GM12878 (cell line): ENCODE results near the gene RSAD2. TPM values are rescaled to one million over a fixed set of nuclear protein-coding genes. Genes with fewer than 3 reads are reported as not detected.

ENCODE experiments used
- ATAC-seq: fragments of 200-7000 bp; cut with Tn5 transposase; 3 replicates; pipeline ENCODE4 v1.9.1; 2020; ENCODE audit warnings: mild to moderate bottlenecking, moderate library complexity
- BruUV-seq: library from RNA; stranded (reverse); fragments of 400-500 nt; replicated peaks from 2 replicates; lab custom pipeline; 2021; lab: Mats Ljungman, UMichigan
- CTCF ChIA-PET: fragments of 300-600 bp; sonication (Branson Sonifier 250); formaldehyde crosslinking; extraction: SDS; loops from one replicate; lab custom pipeline; 2021; ENCODE audit warnings: inconsistent platforms; lab: Yijun Ruan, JAX
- POLR2A ChIA-PET: fragments of 350-600 bp; formaldehyde crosslinking; extraction: SDS; loops from one replicate; lab custom pipeline; 2021; ENCODE audit warnings: inconsistent platforms; lab: Charles Lee
- RAD21 ChIA-PET: fragments of 300-600 bp; sonication (Branson Sonifier 250); formaldehyde crosslinking; loops from one replicate; lab custom pipeline; 2023; ENCODE audit warnings: antibody characterized with exemption; ENCODE audit not compliant: unreplicated experiment; lab: Charles Lee
- SMC1A ChIA-PET: fragments of 300-600 bp; sonication (Branson Sonifier 250); formaldehyde crosslinking; loops from one replicate; lab custom pipeline; 2023; ENCODE audit not compliant: unreplicated experiment, uncharacterized antibody; lab: Charles Lee
- DNase-seq: peaks from one replicate; pipeline ENCODE4 v3.0.0-alpha.2; 2011; ENCODE audit warnings: low read depth, low spot score
- FAIRE-seq: peaks from 3 replicates; lab custom pipeline; 2011; peaks lifted over from hg19 to GRCh38; lab: Jason Lieb, UNC
- H2AFZ ChIP-seq: 2 replicates; pipeline ENCODE4 v1.6.0; 2011; ENCODE audit warnings: low read depth, low read length, control low read depth; ENCODE audit not compliant: control insufficient read depth
- H3K27ac ChIP-seq: 2 replicates; pipeline ENCODE4 v1.5.1; 2011; ENCODE audit warnings: control low read depth; ENCODE audit not compliant: control insufficient read depth, insufficient read depth
- H3K27me3 ChIP-seq, 2 experiments: replicated peaks in 1 of 2; 2 replicates each; pipeline versions ENCODE4 v1.6.0 to v1.6.1; 2011; ENCODE audit warnings: low read length in 1 of 2; ENCODE audit not compliant: control insufficient read depth in 2 of 2, insufficient read depth in 2 of 2
- H3K36me3 ChIP-seq, 2 experiments: 2 replicates each; pipeline ENCODE4 v1.5.1; 2011; ENCODE audit warnings: low read length in 1 of 2; ENCODE audit not compliant: control insufficient read depth in 2 of 2, insufficient read depth in 2 of 2
- H3K4me1 ChIP-seq: 2 replicates; pipeline ENCODE4 v1.6.1; 2011; ENCODE audit warnings: mild to moderate bottlenecking, low read length, moderate library complexity, mixed read lengths; ENCODE audit not compliant: control insufficient read depth, insufficient read depth
- H3K4me2 ChIP-seq: 2 replicates; pipeline ENCODE4 v1.6.0; 2011; ENCODE audit warnings: control low read depth; ENCODE audit not compliant: control insufficient read depth, insufficient read depth
- H3K4me3 ChIP-seq: fragments of 200-600 bp; sonication (generic); 2 replicates; pipeline ENCODE4 v1.5.1; 2016
- H3K79me2 ChIP-seq: 2 replicates; pipeline ENCODE4 v1.6.0; 2011; ENCODE audit warnings: low read length; ENCODE audit not compliant: control insufficient read depth, insufficient read depth
- H3K9ac ChIP-seq: 2 replicates; pipeline ENCODE4 v1.8.0; 2011; ENCODE audit warnings: low read length, control low read depth, mixed read lengths; ENCODE audit not compliant: control insufficient read depth, insufficient read depth
- H3K9me3 ChIP-seq: replicated peaks from 3 replicates; pipeline ENCODE4 v1.5.1; 2011; ENCODE audit warnings: mild to moderate bottlenecking, low read length; ENCODE audit not compliant: control insufficient read depth, insufficient read depth
- H4K20me1 ChIP-seq: 2 replicates; pipeline ENCODE4 v1.6.0; 2011; ENCODE audit not compliant: control insufficient read depth, insufficient read depth
- BRCA1 ChIP-seq: IDR thresholded peaks from 2 replicates; pipeline ENCODE4 v1.6.1; 2011; ENCODE audit warnings: low read depth, low read length, improper control_type of control experiment
- HDAC6 ChIP-seq: fragments of 200-600 bp; sonication (generic); IDR thresholded peaks from one replicate; pipeline ENCODE4 v1.8.0; 2017; ENCODE audit warnings: antibody characterized with exemption; ENCODE audit not compliant: unreplicated experiment
- IRF5 ChIP-seq: fragments of 450-650 bp; IDR thresholded peaks from 2 replicates; pipeline ENCODE4 v1.6.1; 2017; ENCODE audit warnings: borderline replicate concordance
- NFIC ChIP-seq: IDR thresholded peaks from 2 replicates; pipeline ENCODE4 v1.6.1; 2012; ENCODE audit warnings: low read depth, mild to moderate bottlenecking, inconsistent platforms, low read length, moderate library complexity
- PML ChIP-seq: IDR thresholded peaks from 2 replicates; pipeline ENCODE4 v1.6.1; 2012; ENCODE audit warnings: low read length, inconsistent platforms
- RBBP5 ChIP-seq: fragments of 200-600 bp; sonication (generic); conservative IDR thresholded peaks from 2 replicates; pipeline ENCODE4 v1.6.1; 2016
- RFX5 ChIP-seq: IDR thresholded peaks from 2 replicates; pipeline ENCODE4 v1.6.1; 2011; ENCODE audit warnings: low read depth, low read length, improper control_type of control experiment
- ZBED1 ChIP-seq: IDR thresholded peaks from 2 replicates; pipeline ENCODE4 v1.6.1; 2016; ENCODE audit warnings: borderline replicate concordance
- WGBS: methylation state at CpG from one replicate; pipeline ENCODE4 v1.1.6; 2016; ENCODE audit warnings: low lambda C conversion rate; ENCODE audit not compliant: insufficient replicate concordance, insufficient coverage; ENCODE audit errors: missing lambda C conversion rate; 5-methylcytosine and 5-hydroxymethylcytosine counted together
- in situ Hi-C: fragments of 300-500 bp; cut with MboI; formaldehyde crosslinking; loops from 9 replicates; pipeline ENCODE4 v1.14.3; 2018; ENCODE audit warnings: mixed read lengths
- intact Hi-C: fragments of 100-400 bp; cut with micrococcal nuclease; formaldehyde crosslinking; loops from one replicate; pipeline ENCODE4 v1.14.2; 2022; ENCODE audit not compliant: unreplicated experiment
- polyA plus RNA-seq, 11 experiments: library from polyadenylated mRNA; depleted of rRNA in 4 of 11; unstranded in 6 of 11; stranded (reverse) in 5 of 11; fragments of >200 nt; fragmentation: Nextera tagmentation in 4 of 11; fragmentation: Illumina TruSeq in 1 of 11; extraction: Ambion mirVana in 4 of 11; extraction: Trizol in 1 of 11; gene quantifications; 1 replicate in 1 of 11; 2 replicates in 10 of 11; pipeline versions ENCODE4 v1.2.1 to v1.2.3, GENCODE V29; 2011 to 2016; ENCODE audit warnings: inconsistent platforms in 2 of 11, missing spikeins in 2 of 11, low read depth in 1 of 11
- total RNA-seq, 4 experiments: library from RNA; depleted of rRNA in 3 of 4; stranded (reverse); fragments of >200 nt in 3 of 4; fragmentation: Illumina TruSeq in 1 of 4; extraction: Trizol in 1 of 4; gene quantifications; 2 replicates each; pipeline versions ENCODE4 v1.2.1 to v1.2.3, GENCODE V29; 2013 to 2021

Gene RSAD2
- total and polyA plus RNA-seq, 10 of the 15 experiments (the other 5 are each of a cell fraction or from before 2014, with no cell fraction given) = 0.24 to 0.90 (median 0.69) TPM

- TF ChIP-seq RFX5 (no peak), NFIC (no peak), IRF5 (no peak), ZBED1 (no peak), PML (no peak), HDAC6 (no peak), RBBP5 (no peak), BRCA1 (no peak)
- intact Hi-C loops = no loop called here
- peaks cover 25% of the 10 kb centered on the region for H3K4me1 ChIP-seq
- H3K9ac ChIP-seq = no peak overlapping the region
- no TSS peak for BruUV-seq
- in situ Hi-C loops = no loop called here
- H3K79me2 ChIP-seq = no peaks in the 10 kb centered on the region
- ChIA-PET CTCF (interaction anchor here (0.6 to 3.4 kb wide), 6 partner anchors 31 to 111 kb away, joined by 3 to 25 read pairs (median 6); no protein-coding TSS in a partner anchor), RAD21 (interaction anchor here (0.6 to 3.3 kb wide), 3 partner anchors 31 to 79 kb away, joined by 3 to 16 read pairs (median 4); no protein-coding TSS in a partner anchor), SMC1A (interaction anchor here (0.8 to 4.2 kb wide), 14 partner anchors 9 to 70 kb away, joined by 3 to 30 read pairs (median 4); no protein-coding TSS in a partner anchor), POLR2A (interaction anchor here (1.0 to 3.4 kb wide), 2 partner anchors 37 to 88 kb away, joined by 3 to 11 read pairs; no protein-coding TSS in a partner anchor)
- no peaks in the 10 kb centered on the region for H4K20me1 ChIP-seq
- H3K27me3 ChIP-seq = no peaks in the 10 kb centered on the region
- 2% methylated on average over 2 of the region's 2 CpGs for WGBS
- H3K27ac ChIP-seq = no peak overlapping the region
- H3K9me3 ChIP-seq = no peaks in the 10 kb centered on the region
- ATAC-seq (no peak), FAIRE-seq (peak; percentile 61), DNase-seq (no peak)
- H3K36me3 ChIP-seq = peaks cover 0 to under 1% of the 10 kb centered on the region in 2 experiments; a peak in 2 of 4 replicates
- no peak overlapping the region for H2AFZ ChIP-seq
- no peak overlapping the region for H3K4me3 ChIP-seq
- H3K4me2 ChIP-seq = no peak overlapping the region
Observed at GRCh38 chr2:6946722-6947121, 69.1 kb downstream of the RSAD2 start.

Other genes with a start within 250 kb of the RSAD2 start
- gene CMPK2, start 11.9 kb upstream of the RSAD2 start, total RNA-seq (2014; rRNA removed) = 4.0 and 6.4 TPM in 2 replicates
- 3.0 and 3.8 TPM in 2 replicates for gene CMPK2, start 11.9 kb upstream of the RSAD2 start, total RNA-seq (2014; rRNA removed; fragmentation: Illumina TruSeq; extraction: Trizol)
- gene CMPK2, start 11.9 kb upstream of the RSAD2 start, total RNA-seq (2021) = 3.5 and 3.9 TPM in 2 replicates
- gene CMPK2, start 11.9 kb upstream of the RSAD2 start, polyA plus RNA-seq (2011; rRNA removed) = 5.6 TPM in 2 replicates
- gene CMPK2, start 11.9 kb upstream of the RSAD2 start, polyA plus RNA-seq (2014; fragmentation: Illumina TruSeq; extraction: Trizol) = 4.1 and 4.8 TPM in 2 replicates
- gene CMPK2, start 11.9 kb upstream of the RSAD2 start, polyA plus RNA-seq (2014; fragmentation: Nextera tagmentation; extraction: Ambion mirVana) = 1 to 10 TPM; 1.9 to 2.3 TPM
- gene CMPK2, start 11.9 kb upstream of the RSAD2 start, polyA plus RNA-seq (2014; rRNA removed) = 2.6 and 3.5 TPM in 2 replicates
- gene CMPK2, start 11.9 kb upstream of the RSAD2 start, polyA plus RNA-seq (2016; fragmentation: Nextera tagmentation; extraction: Ambion mirVana) = 1 to 10 TPM in 1 of 2 experiments, under 1 TPM in 1; 0.50 to 1.5 TPM
- gene RNF144A, start 39.6 kb downstream of the RSAD2 start, total RNA-seq (2014; rRNA removed) = 0.44 and 0.68 TPM in 2 replicates
- 0.64 and 0.67 TPM in 2 replicates for gene RNF144A, start 39.6 kb downstream of the RSAD2 start, total RNA-seq (2014; rRNA removed; fragmentation: Illumina TruSeq; extraction: Trizol)
- gene RNF144A, start 39.6 kb downstream of the RSAD2 start, total RNA-seq (2021) = 0.80 and 1.4 TPM in 2 replicates
- gene RNF144A, start 39.6 kb downstream of the RSAD2 start, polyA plus RNA-seq (2011; rRNA removed) = 10.6 and 12.1 TPM in 2 replicates
- 0.48 and 0.54 TPM in 2 replicates for gene RNF144A, start 39.6 kb downstream of the RSAD2 start, polyA plus RNA-seq (2014; fragmentation: Illumina TruSeq; extraction: Trizol)
- under 1 TPM; 0.02 to 0.09 TPM for gene RNF144A, start 39.6 kb downstream of the RSAD2 start, polyA plus RNA-seq (2014; fragmentation: Nextera tagmentation; extraction: Ambion mirVana)
- gene RNF144A, start 39.6 kb downstream of the RSAD2 start, polyA plus RNA-seq (2014; rRNA removed) = 0.44 and 0.46 TPM in 2 replicates
- under 1 TPM in 1 of 2 experiments, not detected in 1; 0.40 TPM for gene RNF144A, start 39.6 kb downstream of the RSAD2 start, polyA plus RNA-seq (2016; fragmentation: Nextera tagmentation; extraction: Ambion mirVana)